GM19025 (cell line): ENCODE data around the gene TAX1BP3.

Experiments
- ATAC-seq: cut with Tn5 transposase; IDR thresholded peaks from one replicate; pipeline ENCODE4 v1.9.1; 2021; ENCODE audit warnings: mild to moderate bottlenecking, low read depth, moderate library complexity; ENCODE audit not compliant: unreplicated experiment

Gene TAX1BP3

DNA sequence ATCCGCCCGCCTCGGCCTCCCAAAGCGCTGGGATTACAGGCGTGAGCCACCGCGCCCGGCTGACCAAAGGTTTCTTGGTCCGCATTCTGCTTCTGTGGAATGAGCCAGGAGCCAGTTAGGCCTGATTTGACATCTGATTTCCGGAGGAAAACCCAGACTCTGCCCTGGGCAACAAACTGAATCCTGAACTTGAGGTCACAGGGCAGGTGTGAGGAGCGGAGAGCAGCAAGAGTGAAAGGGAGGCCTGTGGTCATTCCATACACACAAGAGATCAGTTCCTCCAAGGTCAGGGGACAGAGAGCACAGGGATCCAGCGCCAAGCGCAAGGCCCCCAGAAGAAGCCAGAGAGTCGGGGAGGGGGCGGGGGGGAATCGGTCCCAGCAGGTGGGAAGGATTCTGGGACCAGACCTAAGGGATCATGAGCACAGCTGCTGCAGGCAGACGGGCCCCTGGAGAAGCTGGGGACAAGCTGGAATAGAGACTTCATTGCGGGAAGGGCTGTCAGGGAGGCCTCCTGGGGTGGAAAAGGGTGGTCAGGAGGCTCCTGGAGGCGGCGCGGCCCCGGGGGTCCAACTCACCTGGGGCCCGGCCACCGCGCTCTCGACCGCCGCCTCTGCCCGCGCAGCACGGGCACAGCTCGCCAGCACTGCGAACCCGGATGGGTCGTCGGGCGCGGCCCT is 32.8 kb downstream of the TAX1BP3 start:
- no peak for ATAC-seq

DNA sequence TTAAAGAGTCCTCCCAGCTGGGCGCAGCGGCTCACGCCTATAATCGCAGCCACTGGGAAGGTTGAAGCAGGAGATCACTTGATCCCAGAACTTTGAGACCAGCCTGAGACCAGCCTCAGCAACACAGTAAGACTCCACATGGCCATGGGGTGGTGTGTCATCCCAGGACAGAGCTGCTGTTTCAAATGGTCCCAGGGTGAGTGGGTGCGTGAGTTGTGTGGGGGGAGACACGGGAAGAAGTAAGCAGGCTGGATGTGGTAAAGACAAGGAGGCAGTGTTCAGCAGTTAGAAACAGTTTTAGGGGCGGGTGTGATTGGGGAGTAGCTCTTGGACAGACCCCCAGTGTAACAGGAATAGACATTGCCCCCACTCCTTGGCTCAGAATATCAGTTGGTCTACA is 36.1 kb downstream of the TAX1BP3 start:
- ATAC-seq = no peak

DNA sequence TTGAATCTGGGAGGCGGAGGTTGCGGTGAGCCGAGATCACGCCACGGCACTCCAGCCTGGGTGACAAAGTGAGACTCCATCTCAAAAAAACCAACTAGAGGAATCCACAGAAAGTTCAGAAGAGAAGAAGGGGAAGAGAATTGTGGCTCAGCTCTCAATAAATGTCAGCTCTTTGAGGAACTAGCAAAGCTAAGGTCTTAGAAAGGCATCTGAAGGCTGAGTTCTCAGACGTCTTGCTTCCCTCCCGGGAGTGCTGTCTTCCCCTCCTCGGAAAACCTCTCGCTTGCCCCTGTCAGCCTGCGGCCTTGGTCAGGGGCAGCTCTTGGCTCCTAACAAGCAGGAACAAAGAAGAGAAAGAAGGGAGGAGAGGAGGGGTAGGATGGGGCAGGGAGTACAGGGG is 37.6 kb downstream of the TAX1BP3 start:
- no peak for ATAC-seq

DNA sequence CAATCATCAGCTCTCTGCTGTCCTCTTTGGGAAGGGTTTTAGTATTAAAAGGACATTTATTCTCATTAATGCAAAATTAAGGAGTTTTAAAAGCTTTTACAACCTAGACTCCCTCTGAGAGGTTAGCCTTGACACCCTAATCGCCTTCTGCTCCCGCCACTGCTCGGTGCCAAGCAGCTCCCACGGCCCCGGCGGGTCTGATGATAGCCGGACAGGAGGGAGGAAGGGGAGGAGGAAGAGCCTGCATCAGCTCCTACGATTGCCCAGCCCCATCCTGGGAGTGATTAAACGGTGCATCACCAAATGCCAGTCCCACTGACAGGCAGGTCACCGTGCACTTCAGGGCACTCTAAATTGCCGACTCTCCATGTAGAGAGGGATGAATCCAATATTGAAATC is 40.6 kb downstream of the TAX1BP3 start:
- ATAC-seq = no peak

DNA sequence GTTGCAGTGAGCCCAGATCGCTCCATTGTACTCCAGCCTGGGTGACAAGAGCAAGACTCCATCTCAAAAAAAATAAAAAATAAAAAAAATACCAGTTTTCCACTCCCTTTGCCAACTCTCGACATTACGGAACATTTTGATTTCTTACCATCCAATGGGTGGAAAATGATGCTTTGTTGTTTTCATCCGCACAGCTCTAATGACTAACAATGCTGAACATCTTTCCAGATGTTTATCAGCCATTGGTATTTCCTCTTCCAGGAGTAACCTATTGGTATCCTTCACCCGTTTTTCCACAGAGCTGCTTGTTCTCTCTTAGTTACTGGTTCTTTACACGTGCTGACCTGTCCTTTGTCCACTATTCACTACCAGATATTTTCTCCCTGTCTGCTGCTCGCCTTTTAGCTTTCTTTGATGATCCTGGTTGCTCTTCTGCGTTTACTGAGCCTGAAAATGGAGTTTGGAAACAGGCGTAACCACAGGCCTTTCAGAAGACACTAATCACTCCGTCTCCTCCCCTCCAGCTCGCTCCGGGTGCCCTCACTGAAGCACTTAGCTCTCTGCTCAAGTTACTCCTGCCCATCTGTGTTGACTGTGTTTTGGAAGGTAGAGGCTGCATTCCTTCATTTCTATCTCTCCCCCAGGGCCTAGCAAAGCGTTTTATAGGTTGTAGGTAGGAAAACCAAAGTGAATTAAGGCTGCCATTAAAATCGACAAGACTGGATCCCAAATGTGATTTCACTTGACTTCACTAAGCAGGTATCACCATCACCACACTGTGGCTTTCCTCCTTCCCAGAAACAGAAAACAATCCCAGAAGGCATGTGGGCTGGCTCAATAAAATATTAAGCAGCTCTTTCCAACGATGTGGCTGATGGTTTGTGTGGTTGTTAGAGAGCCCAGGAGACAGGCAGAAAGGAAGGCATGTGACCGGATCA is 41.3 kb downstream of the TAX1BP3 start:
- ATAC-seq = no peak

DNA sequence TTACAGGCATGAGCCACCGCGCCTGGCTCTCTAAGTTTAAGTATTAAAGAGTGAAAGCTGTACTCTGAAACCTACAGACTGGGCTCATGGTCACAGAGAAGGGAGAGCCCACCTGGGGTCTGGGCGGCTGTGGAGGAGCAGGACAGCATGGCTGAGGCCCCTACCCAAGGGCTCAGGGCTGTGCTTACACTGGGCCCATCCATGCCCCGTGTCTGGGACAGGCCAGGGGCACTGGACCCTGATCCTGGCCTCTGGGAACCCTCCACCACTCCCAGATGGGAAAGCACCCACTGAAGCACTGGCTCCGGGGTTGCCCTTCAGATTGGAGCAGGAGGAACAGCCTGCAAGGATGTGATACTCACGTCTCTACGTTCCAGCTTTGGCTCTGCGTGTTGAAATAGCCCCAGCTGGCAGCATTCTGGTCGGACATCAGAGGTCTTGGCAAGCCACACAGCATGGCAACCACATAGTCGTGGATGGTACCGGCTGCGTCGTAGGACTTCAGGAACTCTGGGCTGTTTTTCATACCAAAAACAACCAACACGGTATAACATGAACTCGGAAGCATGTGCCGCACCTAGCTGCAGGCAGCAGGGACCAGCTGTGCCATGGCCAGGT is 45.3 kb downstream of the TAX1BP3 start:
- no peak for ATAC-seq

DNA sequence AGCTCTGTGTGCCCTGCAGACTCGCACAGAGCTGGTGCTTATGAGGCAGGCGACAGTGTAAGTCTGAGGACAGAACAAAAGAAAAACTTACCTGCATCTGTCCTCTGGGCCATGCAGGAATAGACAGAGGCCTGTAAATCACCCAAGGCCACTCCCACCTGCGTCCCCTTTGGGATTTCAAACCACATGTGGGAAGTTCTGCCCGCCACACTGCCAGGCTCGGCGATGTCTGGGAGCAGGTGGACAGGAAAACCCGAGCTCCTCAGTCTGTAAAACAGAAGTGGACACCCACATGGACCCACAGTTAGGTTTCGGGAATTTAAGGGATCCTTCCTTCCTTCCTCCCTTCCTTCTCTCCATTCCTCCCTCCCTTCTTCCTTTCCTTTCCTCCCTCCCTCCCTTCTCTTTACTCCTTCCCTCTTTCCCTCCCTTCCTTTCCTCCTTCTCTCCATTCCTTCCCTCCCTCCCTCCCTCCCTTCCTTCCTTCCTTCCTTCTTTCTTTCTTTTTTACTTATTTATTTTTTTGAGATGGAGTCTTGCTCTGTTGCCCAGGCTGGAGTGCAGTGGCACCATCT is 47.1 kb downstream of the TAX1BP3 start:
- no peak for ATAC-seq

DNA sequence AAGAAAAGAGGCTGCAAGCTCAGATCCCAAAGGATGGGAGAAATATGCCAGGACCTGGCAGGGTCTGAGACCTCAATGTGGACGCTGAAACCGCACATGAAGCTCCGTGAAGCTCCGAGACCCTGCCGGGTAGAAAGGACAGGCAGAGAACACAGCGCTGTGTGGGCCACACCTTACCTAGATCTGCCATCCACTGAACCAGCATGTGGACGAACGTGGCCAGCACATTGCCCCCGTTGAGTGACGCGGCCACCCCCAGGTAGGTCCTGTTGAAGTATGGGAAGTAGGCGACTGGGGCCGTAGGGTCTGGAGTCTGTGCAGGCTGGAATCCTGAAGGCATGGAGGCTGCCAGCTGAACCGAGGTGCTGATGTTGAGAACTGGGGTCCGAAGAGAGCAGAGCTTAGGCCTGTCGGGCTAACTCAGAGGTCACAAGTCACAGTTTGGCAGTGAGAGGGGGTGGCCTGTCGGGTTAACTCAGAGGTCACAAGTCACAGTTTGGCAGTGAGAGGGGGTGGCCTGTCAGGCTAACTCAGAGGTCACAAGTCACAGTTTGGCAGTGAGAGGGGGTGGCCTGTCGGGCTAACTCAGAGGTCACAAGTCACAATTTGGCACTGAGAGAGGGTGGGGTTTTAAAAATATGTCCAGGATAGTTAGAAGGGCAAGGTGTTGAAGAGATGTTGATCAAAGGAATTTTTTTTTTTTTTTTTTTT is 53.1 kb downstream of the TAX1BP3 start:
- no peak for ATAC-seq

DNA sequence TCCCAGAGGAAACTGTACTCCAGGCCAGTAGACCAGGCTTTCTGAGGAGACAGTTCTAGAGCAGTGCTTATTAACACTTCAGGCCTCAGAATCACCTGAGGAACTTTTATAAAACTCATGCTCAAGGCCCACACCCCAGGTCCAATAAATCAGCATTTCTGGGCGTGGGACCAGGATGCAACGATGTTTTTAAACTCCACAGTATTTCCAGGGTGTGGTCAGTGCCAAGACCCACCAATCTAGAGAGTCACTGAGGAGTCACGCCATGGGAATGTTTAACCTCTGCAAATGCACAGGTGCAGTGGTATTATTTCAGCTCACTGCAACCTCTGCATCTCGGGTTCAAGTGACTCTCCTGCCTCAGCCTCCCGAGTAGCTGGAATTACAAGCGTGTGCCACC is 55.3 kb downstream of the TAX1BP3 start:
- ATAC-seq = no peak
